Subcutaneous adipose tissue (tissue), 4 donors: ENCODE data around the gene MAML3. TPM values are rescaled to one million over a fixed set of nuclear protein-coding genes. Genes with fewer than 3 reads are reported as not detected.

Experiments
- CTCF ChIP-seq: fragments of 450-650 bp; IDR thresholded peaks from one replicate; pipeline ENCODE4 v1.5.1; 2016; ENCODE audit warnings: low read depth, mild to moderate bottlenecking, control low read depth, antibody characterized with exemption, moderate library complexity
- total RNA-seq, 4 donors: library from RNA; depleted of rRNA; stranded (reverse); fragments of >200 nt; gene quantifications; one replicate each; pipeline ENCODE4 v1.1.0, GENCODE V29; 2016

MAML3 gene
- total RNA-seq, 4 donors from 2014 or later: 3.5 to 11.1 (median 9.1) TPM

DNA sequence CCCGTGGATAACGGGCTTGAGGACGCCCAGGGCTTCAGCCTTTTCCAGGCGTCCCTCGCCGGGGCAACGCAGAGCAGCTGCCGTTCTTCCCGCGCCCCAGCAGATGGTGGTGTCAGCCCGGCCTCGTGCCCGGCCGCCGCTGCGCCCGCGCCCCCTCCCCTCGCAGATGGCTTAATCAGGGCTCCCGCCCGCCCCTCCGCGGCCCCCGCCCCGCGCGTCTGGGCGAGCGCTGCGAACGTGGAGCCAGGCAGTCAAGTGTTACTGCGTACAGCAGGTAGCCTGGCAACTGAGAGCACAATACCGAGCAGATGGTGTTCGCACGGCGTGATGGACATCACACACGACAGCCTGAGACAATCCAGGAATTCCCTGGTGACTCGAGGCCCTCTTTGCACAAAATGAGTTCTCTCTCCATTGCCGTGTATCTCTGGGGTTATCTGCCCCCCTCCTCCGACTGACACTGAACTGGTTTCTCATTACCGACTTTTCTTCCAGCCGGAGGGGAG, 419.1 kb downstream of the MAML3 start:
- no peak for TF ChIP-seq CTCF

GRCh38 chr4:139734201-139734874, 419.6 kb downstream of the MAML3 start:
- no peak for TF ChIP-seq CTCF

DNA sequence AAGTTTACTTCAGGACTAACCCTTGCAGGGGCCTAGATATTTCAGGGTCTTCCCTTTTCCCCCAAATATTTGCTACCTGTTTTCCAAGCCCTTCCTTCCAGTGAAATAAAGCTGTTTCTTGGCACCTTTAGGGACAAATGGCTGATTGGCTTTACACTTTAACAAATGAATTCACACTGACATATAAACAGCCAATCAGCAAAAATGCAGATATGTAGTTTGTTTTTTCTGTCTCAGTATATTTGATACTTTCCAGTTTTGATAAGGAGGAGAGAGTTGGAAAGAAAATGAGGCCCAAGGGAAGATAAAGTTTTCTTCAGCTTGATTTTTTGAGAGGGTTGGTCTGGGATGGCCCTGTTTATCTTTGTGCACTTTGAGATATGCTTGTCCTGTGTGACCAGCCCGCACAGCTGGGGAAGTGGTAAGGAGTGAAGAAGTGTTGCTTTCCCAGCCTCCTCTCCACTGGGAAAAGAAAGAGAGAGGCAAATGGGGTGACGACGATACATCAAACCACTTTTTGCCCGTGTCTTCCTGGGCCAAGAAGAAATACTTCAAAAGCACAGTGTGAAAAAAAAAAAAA, 420.9 kb downstream of the MAML3 start:
- TF ChIP-seq CTCF: no peak

DNA sequence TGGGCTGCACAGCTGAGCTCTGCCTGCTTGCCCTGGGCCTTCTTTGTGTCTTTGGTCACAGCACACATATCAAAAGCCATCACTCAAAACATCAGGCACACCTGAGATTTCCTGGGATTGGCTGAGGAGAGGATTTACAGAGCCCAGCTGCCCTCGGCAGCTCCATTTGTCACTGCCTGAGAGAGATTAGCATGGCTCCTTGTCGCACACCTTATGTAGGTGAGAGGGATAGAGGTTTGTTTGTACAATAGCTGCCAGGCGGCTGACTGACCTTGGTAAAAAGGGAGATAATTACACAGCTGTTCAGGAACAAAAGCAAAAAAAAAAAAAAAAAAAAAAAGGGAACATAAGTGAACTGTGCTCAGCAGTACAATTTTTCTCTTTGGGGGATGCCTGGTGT, 425.1 kb downstream of the MAML3 start:
- TF ChIP-seq CTCF: no peak

- no peak for TF ChIP-seq CTCF
These were observed 425.8 kb downstream of the MAML3 start for GRCh38 chr4:139728146-139728545.

- no peak for TF ChIP-seq CTCF
These were observed 427.4 kb downstream of the MAML3 start for GRCh38 chr4:139726615-139727014.

DNA sequence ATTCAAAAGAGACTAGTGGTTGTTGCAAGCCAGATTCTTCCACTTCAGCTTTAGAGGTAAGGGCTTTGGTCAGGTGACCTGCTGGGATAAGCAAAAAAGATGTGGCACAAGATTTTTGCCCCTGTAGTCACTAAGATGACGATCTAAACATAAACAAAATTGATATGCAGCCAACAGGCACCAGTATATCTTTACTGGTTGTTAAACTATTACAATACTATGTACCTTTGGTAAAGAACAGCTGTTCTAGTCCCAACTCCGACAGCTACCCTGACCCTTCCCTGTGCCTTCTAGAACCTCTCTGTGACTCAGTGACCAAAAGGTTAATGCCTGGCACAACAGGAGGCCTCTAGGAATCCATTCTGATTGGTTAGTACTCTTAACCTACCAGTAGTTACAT, 428.7 kb downstream of the MAML3 start:
- no peak for TF ChIP-seq CTCF
